ENCODE data around the gene AURKB. TPM values are rescaled to one million over a fixed set of nuclear protein-coding genes. Genes with fewer than 3 reads are reported as not detected.
A peak's percentile ranks its signal among the peaks of the same experiment; 100 is the strongest.

The AURKB gene
- total and polyA plus RNA-seq, 10 of the 15 experiments (the other 5 are each of a cell fraction or from before 2014, with no cell fraction given): 52.7 to 209 (median 128) TPM

DNA sequence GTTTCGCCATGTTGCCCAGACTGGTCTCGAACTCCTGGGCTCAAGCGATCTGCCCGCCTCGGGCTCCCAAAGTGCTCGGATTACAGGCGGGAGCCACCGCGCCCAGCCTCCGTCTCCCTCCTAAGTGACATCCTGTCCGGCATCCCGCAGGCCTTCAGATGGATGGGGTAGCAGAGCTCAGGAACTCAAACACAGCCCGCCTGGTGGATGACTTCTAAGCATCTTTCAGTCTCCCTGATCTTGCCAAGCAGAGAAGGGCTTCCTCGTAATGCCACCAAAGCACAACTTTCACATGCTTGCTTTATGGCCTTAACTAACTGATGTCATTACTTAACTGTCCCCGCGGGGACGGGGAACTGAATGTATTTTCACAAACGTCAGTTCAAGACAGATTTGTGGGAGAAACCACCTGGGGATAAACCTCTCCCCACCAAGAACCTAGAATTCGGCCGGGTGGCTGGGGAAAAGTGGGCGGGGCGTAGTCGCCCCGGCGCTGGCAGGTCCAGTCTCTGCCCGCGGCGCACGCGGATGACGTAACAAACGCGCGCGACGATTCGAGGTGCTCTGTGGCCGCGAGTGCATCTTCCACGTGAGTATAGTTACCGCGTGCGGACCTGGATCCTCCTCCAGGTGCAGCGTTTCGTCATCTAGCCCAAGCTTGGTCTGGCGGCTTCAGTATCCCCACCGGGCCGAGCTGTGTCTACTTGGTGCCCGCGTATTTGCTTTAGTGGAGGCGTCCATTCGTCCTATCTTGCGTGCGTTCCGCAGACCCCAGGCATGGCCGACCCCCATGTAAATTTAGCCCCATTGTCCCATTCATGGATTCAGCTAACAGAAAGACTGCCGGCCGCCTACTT, 38.6 kb upstream of the AURKB start, which contains the start of gene PFAS (continued):
- TF ChIP-seq POLR2AphosphoS2 (IDR thresholded peaks at IDR 0.05; ENCODE audit: low read depth, low read length): peak; percentile 90
- TF ChIP-seq SRF (IDR thresholded peaks at IDR 0.05; ENCODE audit: low read depth in 2 of 2, low read length in 2 of 2): peak; percentile 46 to 91
- peak; percentile 54; the same call in 1 of the 3 replicates for TF ChIP-seq POU2F2 (IDR thresholded peaks at IDR 0.05; ENCODE audit: borderline replicate concordance, low read depth, low read length)
- TF ChIP-seq JUND (IDR thresholded peaks at IDR 0.05; ENCODE audit: low read depth, low read length): no peak
- TF ChIP-seq HDAC2 (IDR thresholded peaks at IDR 0.05): no peak
- TF ChIP-seq SIN3A (IDR thresholded peaks at IDR 0.05; ENCODE audit: low read depth, low read length): peak; percentile 98
- TF ChIP-seq, protein P1, sequence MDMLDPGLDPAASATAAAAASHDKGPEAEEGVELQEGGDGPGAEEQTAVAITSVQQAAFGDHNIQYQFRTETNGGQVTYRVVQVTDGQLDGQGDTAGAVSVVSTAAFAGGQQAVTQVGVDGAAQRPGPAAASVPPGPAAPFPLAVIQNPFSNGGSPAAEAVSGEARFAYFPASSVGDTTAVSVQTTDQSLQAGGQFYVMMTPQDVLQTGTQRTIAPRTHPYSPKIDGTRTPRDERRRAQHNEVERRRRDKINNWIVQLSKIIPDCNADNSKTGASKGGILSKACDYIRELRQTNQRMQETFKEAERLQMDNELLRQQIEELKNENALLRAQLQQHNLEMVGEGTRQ (IDR thresholded peaks at IDR 0.05; ENCODE audit: borderline replicate concordance, low read depth, low read length): no peak; the same call in 1 of the 2 replicates
- TF ChIP-seq, protein P2, sequence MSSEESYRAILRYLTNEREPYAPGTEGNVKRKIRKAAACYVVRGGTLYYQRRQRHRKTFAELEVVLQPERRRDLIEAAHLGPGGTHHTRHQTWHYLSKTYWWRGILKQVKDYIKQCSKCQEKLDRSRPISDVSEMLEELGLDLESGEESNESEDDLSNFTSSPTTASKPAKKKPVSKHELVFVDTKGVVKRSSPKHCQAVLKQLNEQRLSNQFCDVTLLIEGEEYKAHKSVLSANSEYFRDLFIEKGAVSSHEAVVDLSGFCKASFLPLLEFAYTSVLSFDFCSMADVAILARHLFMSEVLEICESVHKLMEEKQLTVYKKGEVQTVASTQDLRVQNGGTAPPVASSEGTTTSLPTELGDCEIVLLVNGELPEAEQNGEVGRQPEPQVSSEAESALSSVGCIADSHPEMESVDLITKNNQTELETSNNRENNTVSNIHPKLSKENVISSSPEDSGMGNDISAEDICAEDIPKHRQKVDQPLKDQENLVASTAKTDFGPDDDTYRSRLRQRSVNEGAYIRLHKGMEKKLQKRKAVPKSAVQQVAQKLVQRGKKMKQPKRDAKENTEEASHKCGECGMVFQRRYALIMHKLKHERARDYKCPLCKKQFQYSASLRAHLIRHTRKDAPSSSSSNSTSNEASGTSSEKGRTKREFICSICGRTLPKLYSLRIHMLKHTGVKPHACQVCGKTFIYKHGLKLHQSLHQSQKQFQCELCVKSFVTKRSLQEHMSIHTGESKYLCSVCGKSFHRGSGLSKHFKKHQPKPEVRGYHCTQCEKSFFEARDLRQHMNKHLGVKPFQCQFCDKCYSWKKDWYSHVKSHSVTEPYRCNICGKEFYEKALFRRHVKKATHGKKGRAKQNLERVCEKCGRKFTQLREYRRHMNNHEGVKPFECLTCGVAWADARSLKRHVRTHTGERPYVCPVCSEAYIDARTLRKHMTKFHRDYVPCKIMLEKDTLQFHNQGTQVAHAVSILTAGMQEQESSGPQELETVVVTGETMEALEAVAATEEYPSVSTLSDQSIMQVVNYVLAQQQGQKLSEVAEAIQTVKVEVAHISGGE (CRISPR knock-in tag; IDR thresholded peaks at IDR 0.05): no peak
- no peak; the same call in 1 of the 2 replicates for TF ChIP-seq ASH2L (IDR thresholded peaks at IDR 0.05; ENCODE audit: borderline replicate concordance, low read depth)
- TF ChIP-seq PAX8 (IDR thresholded peaks at IDR 0.05): 0 out of 2 replicates have a peak, but pooled peaks have one; percentile 14
- no peak for TF ChIP-seq EGR1 (IDR thresholded peaks at IDR 0.05; ENCODE audit: borderline replicate concordance in 1 of 2, low read depth in 2 of 2, low read length in 2 of 2)
- no peak for TF ChIP-seq GABPA (IDR thresholded peaks at IDR 0.05; ENCODE audit: low read depth)
- TF ChIP-seq SUZ12 (IDR thresholded peaks at IDR 0.05; ENCODE audit: unreplicated experiment): no peak
- TF ChIP-seq RFX5 (IDR thresholded peaks at IDR 0.05; ENCODE audit: low read depth, low read length): no peak
- TF ChIP-seq, protein P3, sequence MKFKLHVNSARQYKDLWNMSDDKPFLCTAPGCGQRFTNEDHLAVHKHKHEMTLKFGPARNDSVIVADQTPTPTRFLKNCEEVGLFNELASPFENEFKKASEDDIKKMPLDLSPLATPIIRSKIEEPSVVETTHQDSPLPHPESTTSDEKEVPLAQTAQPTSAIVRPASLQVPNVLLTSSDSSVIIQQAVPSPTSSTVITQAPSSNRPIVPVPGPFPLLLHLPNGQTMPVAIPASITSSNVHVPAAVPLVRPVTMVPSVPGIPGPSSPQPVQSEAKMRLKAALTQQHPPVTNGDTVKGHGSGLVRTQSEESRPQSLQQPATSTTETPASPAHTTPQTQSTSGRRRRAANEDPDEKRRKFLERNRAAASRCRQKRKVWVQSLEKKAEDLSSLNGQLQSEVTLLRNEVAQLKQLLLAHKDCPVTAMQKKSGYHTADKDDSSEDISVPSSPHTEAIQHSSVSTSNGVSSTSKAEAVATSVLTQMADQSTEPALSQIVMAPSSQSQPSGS (IDR thresholded peaks at IDR 0.05; ENCODE audit: low read length): peak; percentile 64; the same call in 1 of the 2 replicates
- no peak for TF ChIP-seq BRCA1 (IDR thresholded peaks at IDR 0.05; ENCODE audit: low read depth, low read length)
- TF ChIP-seq SMARCA5 (IDR thresholded peaks at IDR 0.05): peak; percentile 21; the same call in 1 of the 2 replicates
- peak; percentile 28; the same call in 1 of the 2 replicates for TF ChIP-seq JUNB (IDR thresholded peaks at IDR 0.05)
- no peak for TF ChIP-seq BMI1 (IDR thresholded peaks at IDR 0.05; ENCODE audit: borderline replicate concordance)

Measured in GM12878 (cell line).